HG02870 (cell line): ENCODE results near the gene GLG1.
"Not testable (repeated sequence)": the region's sequence is repeated elsewhere in the genome, so short reads cannot be mapped to it uniquely, and the experiment has no call there.

Source experiments
- ATAC-seq: cut with Tn5 transposase; IDR thresholded peaks from one replicate; pipeline ENCODE4 v1.9.1; 2021; ENCODE audit warnings: mild to moderate bottlenecking, moderate library complexity; ENCODE audit not compliant: unreplicated experiment

Gene GLG1

DNA sequence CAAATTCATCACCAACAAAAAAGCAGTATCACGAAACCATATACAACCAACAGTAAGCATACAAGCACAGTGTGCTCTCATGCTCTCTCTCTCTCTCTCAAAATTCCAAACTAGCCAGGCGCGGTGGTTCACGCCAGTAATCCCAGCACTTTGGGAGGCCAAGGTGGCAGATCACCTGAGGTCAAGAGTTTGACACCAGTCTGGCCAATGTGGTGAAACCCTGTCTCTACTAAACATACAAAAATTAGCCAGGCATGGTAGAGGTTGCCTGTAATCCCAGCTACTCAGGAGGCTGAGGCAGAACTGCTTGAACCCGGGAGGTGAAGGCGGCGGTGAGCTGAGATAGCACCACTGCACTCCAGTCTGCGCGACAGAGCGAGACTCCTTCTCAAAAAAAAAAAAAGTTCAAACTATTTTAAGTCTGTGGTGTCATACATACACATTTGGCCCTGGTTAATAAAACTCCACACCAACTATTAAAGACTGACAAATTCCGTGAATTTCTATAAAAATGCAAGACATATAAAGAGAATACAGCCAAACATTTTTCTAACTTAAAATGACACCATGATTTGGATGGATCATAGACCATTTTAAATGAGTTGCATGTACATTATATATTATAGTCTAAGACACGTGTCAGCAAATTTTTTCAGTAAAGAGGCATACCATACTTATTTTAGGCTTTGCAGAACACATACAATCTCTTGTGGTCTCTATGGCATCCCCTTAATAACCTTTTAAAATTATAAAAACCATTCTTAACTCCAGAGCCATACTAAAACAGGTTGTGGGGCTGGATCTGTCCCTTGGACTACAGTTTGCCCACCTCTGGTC, 30.9 kb downstream of the GLG1 start:
- no peak for ATAC-seq

DNA sequence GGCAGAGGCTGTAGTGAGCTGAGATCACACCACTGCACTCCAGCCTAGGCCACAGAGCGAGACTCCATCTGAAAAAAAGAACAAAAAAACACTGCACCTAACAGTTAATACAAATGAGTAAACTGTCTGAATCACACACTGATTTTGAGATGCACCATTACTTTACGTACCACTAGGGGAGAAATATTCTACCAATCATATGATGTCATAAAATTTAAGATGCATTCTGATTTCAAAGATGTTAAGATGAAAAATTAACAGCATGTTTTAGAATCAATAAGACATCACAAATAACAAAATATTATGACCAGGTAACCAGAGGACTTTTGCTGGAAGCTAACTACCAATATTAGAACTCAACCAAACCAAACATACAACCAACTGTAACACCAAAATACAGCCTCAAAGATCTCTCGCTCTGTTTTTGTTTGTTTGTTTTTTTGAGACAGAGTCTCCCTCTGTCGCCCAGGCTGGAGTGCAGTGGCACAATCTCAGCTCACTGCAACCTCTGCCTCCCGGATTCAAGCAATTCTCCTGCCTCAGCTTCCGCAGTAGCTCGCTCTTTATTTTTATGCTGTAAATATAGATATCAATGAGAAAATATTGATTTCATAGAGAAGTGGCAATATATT, 31.6 kb downstream of the GLG1 start:
- no peak for ATAC-seq

DNA sequence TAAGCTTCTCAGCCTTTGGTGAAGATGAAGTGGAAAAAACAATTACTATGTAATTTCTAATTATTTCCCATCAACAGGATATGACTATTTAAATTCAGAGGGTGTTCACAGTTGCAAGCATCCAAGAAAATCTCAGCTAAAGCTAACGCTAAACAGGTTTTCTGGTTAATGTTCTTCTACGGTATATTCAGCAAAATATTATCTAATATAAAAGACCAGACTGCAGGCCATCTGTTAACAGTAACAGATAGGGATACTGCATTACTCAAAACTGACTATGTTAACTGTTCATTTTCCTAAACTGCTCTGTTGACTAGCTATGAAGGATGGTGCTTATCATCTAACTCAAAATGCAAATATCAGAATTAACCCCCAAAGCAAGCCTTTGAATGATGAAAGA, 32.8 kb downstream of the GLG1 start:
- no peak for ATAC-seq

DNA sequence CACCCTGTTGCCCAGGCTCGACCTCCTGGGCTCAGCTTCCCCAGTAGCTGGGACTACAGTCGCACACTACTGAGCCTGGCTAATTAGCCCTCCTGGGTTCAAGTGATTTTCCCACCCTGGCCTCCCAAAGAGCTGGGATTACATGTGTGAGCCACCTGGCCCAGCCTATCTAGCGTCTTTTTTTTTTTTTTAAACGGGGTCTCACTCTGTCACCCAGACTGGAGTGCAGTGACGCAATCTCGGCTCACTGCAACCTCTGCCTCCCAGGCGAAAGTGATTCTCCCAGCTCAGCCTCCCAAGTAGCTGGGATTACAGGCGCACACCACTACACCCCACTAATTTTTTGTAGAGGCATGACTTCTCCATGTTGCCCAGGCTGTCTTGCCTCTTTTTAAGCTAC, 33.3 kb downstream of the GLG1 start:
- no peak for ATAC-seq

DNA sequence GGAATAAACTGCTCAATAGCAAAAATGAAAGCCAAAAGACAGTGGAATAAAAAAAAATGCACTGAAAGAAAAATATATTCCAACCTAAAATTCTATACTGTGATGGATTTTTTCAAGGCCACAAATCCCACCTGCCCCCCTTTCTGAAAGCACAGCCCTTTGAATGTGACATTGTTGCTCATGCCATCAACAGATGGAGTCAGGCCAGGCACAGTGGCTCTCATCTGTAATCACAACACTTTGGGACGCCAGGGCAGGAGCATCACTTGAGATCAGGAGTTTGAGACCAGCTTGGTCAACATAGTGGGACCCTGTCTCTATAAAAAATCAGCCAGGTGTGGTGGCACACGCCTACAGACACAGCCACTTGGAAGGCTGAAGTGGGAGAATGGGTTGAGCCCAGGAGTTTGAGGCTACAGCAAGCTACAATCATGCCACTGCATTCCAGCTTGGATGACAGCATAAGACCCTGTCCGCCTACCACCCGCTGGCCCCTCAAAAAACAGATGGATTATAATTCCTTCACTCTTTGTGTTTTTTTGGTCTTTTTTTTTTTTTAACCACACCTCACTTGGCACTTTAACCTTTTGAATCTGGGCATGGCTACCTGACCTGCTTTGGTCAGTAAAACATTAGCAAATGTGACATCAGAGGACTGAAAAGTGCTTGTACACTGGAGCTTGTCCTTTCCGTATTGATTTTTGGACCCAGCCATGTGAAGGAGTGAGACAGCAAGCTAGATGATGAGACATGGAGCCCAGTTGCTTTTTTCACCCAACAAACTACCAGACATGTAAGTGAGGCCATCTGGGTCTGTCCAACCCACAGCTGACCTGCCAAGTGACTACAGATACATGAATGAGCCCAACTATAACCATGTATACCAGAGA, 36.3 kb downstream of the GLG1 start:
- ATAC-seq = no peak

DNA sequence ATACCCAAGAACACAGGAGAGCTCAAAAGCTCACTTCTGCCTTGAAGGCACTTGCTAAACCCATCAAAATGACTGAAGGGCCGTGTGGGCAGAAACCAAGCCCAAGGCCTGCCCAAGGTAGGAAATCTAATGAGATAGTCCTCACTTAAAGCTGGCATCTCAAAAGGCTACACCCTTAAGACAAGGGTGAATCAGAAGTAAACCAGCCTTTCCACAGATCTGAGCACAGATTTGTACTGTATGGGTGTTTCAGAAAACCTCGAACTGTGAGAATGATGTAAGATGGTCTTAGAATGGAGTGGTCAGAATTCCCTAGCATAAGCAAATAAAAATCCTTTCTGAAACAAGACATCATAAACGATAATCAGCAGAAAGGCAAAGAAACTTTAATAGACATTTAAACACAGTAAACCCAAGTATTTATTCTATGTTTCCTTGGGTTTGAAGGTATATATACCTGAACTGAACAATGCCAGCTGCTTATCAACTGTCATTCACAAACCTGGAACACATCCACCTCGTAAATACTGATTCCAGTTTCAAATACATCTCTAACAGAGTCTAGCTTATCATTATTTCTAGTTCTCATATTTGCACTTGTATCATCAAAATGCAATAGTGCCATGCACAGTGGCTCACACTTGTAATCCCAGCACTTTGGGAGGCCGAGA, 37.8 kb downstream of the GLG1 start:
- ATAC-seq = no peak

DNA sequence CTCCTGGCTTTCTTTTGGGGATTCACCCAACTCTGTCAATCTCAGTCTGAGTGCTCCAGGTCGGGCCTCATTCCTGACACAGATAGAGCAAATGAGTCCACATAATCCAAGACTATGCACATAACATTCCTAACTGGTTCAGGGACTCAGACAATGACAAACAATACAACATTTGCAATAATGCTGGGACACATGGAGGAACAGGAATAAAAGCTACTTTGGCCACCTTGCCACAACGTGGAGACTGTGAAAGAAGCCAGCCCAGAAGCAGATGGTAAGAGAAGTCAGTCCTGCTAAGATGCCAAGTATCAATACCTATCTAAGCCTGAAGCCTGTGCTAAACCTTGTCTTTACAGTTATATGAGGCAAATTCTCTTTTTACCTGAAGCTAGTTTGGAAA, 39.0 kb downstream of the GLG1 start:
- ATAC-seq = no peak

DNA sequence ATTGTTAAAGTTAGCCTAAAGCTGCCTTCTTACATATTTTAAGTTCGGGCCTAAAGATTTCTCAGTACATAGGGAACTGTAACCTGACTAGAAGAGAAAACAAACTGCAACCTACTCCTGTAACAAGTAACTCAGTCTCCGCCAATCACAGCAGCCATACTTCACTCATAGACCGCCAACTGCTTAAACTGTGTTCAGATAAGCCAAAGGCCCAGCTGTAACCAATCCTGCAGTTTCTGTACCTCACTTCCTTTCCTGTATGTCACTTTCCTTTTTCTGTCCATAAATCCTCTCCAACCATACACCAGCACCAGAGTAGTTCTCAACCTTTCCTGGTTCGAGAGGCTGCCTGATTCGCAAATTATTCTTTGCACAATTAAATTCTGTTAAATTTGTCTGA, 41.5 kb downstream of the GLG1 start:
- no peak for ATAC-seq

DNA sequence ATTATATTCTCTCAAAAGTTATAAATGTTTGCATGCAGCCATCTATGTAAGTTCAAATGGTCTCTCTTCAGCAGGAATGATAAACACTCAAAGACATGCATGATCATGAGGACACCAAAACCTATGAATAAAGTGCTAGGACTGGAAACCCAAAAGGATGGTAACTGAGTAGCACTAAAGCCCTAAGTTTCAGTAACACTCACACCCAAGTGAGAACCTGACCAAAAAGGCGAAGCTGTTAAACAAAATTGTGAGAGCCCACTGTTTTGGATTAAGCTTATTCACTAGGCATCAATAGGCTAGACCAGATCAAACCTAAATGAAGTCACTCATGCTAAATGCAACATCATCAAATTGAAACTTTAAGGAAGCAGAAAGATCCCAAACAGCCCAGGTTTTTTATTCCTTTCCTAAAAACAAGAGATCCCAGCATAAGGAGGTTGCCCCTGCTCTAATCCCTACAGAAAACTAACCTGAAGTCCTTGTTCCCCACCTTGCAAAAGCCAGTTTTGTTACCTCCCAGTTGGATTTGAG, 42.4 kb downstream of the GLG1 start:
- no peak for ATAC-seq

DNA sequence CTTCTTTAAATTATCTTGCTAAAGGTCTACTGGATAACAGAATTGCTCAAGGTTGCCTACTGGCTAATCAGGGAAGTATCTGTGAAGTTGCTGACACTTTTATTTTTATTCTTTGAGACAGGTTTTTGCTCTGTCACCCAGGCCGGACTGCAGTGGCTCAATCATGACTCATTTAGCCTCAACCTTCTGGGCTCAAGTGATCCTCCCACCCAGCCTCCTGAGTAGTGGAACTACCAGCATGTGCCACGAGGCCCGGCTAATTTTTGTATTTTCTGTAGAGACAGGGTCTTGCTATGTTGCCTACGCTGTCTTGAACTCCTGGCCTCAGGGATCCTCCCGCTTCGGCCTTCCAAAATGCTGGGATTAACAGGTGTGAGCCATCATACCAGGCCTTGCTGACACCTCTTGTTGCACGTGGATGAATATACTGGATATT, 43.1 kb downstream of the GLG1 start:
- ATAC-seq = no peak

DNA sequence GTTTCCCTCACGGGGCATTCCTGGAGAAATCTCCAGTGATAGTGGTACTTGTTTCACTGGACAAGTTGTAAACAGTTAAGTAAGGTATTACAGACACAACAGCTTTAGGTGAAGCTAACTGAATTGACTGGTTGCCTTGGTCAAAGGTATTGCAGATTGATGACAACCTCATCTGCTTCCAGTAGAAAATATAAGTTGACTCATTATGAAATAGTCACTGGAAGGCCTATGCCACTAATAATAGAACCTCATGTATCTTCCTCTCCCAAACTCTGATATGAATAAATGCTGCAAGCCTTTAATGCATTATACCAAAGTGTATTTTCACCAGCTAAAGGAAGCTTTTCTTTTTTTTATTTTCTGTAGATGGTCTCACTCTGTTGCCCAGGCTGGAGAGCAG, 44.8 kb downstream of the GLG1 start:
- no peak for ATAC-seq

DNA sequence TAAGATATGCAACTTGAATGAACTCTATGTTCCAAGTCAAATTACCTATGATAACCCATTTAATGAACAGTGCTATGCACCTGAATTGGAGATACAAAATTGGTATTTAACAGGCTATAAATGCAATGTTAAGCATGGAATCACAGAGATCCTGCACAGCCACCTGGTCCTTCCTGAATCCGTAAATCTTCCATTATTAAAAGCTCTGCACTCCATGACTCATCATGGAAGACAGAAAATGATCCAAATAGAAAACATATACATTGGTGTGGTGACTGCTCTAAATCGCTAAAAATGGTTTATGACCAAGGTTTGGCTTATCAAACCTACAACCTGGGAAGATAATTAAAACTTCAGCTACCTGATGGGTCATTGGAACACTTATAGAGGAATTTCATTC, 45.3 kb downstream of the GLG1 start:
- ATAC-seq = no peak

DNA sequence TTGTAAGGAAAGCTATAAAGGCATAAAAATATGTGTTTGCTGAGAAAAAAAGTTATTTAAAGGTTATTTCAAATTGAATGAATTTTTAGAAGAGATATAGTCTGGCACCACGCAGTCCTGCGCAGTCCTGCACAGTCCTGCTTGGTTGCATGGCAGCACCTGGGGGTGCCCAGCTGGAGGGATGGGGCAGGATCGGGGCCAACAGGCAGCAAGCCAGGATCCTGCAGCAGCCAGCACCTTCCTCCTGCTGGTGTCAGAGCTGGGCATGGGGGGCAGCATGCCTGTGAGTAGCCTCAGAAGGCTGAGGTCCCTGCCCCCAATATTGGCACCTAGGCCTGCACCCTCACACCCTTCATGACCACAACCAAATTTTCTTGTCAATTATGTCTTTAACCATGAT, 46.0 kb downstream of the GLG1 start:
- no peak for ATAC-seq

DNA sequence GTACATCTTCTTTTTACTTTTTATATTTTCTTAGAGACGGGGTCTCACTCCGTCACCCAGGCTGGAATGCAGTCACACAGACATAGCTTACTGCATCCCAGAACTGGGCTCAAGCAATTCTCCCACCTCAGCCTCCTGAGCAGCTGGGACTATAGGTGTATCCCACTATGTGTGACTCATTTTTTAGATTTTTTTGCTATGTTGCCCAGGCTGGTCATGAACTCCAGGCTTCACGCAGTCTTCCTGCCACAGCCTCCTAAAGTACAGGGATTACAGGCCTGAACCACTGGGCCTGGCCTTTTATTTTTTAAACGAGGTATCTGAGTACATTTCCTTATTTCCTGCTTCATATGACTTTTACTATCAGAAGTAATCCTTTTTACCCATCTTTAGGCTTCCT, 48.0 kb downstream of the GLG1 start:
- ATAC-seq = no peak

DNA sequence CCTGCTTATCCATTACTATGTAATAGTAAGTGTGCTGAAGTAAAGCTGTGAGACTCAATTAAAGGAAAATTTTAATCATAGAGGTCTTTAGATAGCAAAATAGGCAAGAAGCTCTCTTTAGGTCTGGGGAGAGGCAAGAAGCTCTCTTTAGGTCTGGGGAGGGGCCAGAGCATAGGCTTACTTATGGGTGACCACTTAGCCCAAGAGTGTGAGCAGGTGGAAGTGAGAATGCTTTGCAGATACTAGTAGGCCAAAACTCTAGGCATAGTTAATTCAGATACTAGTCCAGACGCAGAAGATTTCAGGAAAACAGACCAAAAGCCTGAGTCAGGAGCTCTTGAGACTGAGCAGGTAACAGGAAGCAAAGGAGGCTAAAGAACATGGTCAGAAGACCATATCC, 49.6 kb downstream of the GLG1 start:
- peak; percentile 65 for ATAC-seq

DNA sequence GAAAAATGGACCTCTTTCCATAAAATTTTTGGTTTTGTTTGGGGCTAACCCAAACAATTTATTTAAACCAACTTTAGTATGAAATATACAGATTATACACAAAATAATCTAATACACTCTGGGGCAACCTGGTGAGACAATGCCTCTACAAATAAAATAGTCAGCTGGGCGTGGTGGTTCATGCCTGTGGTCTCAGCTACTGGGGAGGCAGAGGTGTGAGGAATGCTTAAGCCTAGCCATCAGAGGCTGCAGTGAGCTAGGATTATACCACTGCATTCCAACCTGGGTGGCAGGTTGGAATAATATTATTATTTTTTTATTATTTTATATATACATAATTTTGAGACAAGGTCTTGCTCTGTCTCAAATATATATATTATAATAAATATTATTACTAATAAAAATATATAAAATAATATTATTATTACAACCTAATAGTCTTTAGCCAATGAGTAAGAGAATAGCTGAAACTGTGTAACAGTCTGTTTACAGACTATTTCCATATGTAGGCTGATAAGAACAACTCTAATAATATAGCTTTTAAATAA, 50.5 kb downstream of the GLG1 start:
- no peak for ATAC-seq

DNA sequence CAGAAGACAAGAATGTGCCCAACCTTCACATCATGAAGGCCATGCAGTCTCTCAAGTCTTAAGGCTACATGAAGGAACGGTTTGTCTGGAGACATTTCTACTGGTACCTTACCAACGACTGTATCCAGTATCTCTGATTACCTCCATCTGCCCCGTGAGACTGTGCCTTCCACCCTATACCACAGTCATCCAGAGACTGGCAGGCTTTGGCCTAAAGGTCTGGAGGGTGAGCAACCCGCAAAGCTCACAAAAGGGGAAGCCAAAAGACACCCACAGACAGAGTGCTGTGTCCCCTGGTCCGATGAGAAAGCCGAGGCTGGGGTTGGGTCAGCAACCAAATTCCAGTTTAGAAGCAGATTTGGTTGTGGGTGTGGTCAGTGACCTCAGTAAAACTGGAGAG, 54.6 kb downstream of the GLG1 start:
- ATAC-seq = not testable (repeated sequence)

DNA sequence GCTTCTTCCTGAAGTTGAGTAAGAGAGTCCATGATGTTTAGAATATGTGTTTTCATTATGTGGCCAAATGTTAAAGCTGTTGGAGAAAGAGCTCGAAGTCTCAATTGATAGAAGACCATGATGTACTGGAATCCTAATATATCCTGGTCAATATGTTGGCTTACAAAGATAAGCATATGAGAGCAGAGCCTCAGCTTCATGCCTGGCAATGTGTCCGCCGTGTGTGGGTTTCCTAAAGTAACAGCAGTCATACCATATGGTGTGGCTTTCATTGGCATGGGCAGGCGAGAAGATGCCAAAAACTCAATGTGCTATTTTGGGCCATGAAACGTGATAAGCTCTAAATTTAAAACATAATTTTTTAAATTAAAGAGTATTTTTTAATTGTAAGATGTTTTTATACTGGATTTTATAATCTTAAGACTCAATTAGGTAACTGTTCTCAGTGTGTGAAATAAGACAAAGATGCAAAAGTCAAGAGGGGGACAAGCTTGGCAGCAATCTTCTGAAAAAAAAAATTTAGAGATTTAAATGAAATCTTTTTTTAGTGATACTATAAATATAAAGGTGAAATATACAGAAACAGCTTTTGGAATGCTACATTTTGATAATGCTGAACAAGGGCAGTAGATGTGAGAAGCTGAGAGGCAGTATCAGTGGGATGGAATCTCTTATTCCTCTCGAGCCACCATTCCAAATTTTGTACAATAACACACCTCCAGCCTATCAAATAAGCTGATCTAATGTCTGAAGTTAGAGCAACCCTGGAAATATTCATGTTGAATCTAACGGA, 56.5 kb downstream of the GLG1 start:
- ATAC-seq = not testable (repeated sequence)

DNA sequence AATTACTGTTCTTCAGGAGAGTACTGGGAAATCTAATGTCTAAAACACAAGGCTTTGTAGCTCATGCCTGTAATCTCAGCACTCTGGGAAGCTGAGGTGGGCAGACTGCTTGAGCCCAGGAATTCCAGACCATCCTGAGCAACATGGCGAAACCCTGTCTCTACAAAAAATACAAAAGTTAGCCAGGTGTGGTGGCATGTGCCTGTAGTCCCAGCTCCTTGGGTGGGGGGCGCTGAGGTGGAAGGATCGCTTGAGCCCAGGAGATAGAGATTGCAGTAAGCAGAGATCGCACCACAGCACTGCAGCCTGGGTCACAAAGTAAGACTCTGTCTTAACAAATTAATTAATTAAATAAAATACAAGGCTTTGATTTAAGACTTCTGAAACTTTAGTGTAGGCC, 60.8 kb downstream of the GLG1 start:
- not testable (repeated sequence) for ATAC-seq
